Activated CD4-positive, alpha-beta T cell treated with anti-CD3 and anti-CD28 coated beads for 36 hours (primary cell): ENCODE measurements around the gene TNPO2. TPM values are rescaled to one million over a fixed set of nuclear protein-coding genes. Genes with fewer than 3 reads are reported as not detected.

Experiments
- ATAC-seq: fragments of 200-7000 bp; cut with Tn5 transposase; one replicate; pipeline ENCODE4 v1.10.0; 2021; ENCODE audit warnings: mild to moderate bottlenecking, moderate library complexity
- CTCF ChIA-PET: fragments of 350-600 bp; sonication (Branson Sonifier 250); formaldehyde crosslinking; loops from one replicate; lab custom pipeline; 2021; ENCODE audit warnings: antibody characterized with exemption; lab: Charles Lee
- POLR2A ChIA-PET: fragments of 350-600 bp; sonication (Branson Sonifier 250); formaldehyde crosslinking; loops from one replicate; lab custom pipeline; 2021; ENCODE audit warnings: antibody characterized with exemption, inconsistent platforms; lab: Charles Lee
- DNase-seq: peaks from one replicate; pipeline ENCODE4 v3.0.0-alpha.2; 2020
- H3K27ac Mint-ChIP-seq: one replicate; pipeline ENCODE4 v1.8.0; 2021; ENCODE audit warnings: mixed read lengths
- H3K27me3 Mint-ChIP-seq: one replicate; pipeline ENCODE4 v1.8.0; 2021; ENCODE audit warnings: mixed read lengths
- H3K36me3 Mint-ChIP-seq: one replicate; pipeline ENCODE4 v1.8.0; 2021; ENCODE audit warnings: low read depth, mixed read lengths
- H3K4me1 Mint-ChIP-seq: one replicate; pipeline ENCODE4 v1.8.0; 2021; ENCODE audit warnings: mixed read lengths
- H3K4me3 Mint-ChIP-seq: one replicate; pipeline ENCODE4 v1.8.0; 2021; ENCODE audit warnings: mild to moderate bottlenecking, moderate library complexity, mixed read lengths
- H3K9me3 Mint-ChIP-seq: one replicate; pipeline ENCODE4 v1.8.0; 2021; ENCODE audit warnings: low read depth, mixed read lengths
- intact Hi-C, 2 experiments: fragments of 100-400 bp; cut with DNase I in 1 of 2; cut with micrococcal nuclease in 1 of 2; formaldehyde crosslinking; loops; one replicate each; pipeline versions ENCODE4 v1.14.2 to v1.15.1; 2022 to 2024; cut with DNase I, micrococcal nuclease
- total RNA-seq, 2 experiments: library from RNA; stranded (reverse); gene quantifications; one replicate each; pipeline ENCODE4 v1.2.3, GENCODE V29; 2021

The TNPO2 gene
- total RNA-seq = 100 to 1,000 TPM in 1 of 2 experiments, 10 to 100 TPM in 1; 84.8 to 101 TPM

DNA sequence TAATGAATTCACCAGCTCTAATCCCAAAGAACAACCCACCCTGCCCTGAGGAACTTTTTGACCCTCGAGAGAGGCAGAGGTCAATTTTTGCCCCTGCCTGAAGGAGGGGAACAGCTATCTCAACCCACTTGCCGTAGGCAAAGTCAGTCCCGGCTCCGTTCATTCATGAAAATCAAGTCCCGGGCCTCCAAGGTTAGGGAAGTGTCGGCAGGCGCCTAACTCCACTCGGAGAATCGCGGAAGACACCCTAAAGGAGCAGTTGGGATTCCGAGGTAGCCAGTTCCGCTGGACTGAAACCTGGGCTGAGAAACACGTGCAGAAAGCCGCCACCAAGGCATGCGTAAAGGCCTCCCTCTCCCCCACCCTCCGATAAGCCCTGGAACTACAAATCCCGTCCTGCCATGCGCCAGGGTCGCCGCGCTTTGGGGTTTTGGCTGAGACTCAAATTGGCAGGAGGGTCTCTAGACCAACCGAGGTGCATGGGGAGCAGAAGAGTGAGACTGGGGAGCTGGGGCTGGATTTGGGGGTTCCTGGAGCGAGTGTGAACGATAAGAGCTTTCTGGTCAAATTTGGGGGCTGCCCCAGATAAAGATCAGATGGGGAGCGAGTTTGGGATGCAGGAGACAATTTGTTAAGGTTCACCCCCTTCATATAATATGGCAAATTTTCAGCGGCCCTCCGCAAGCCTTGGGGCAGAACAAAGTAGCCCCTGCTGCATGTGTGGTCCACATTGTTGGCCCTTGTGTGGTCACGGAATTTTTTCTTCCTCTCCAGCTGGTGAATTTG lies at the start of gene TNPO2:
Gene TNPO2, minus strand, starts transcription at position 292 of the 786 bp plus-strand sequence. CDS start 2,955 bp downstream, outside the sequence.
- peak within 1 kb of the TSS; percentile 90 for H3K27ac Mint-ChIP-seq
- H3K4me1 Mint-ChIP-seq = peaks cover 29% of the 10 kb centered on the region
- H3K27me3 Mint-ChIP-seq = no peaks in the 10 kb centered on the region
- ChIA-PET CTCF (interaction anchor here (0.6 to 4.5 kb wide), 16 partner anchors 8 to 178 kb away, joined by 3 to 36 read pairs (median 5); partner anchors contain the start of gene TRIR), POLR2A (interaction anchor here (0.5 to 3.5 kb wide), 7 partner anchors 9 to 1224 kb away, joined by 3 to 48 read pairs (median 4); partner anchors contain the start of genes FBXW9, JUNB and TRIR)
- DNase-seq (peak; percentile 85), ATAC-seq (peak; percentile 63)
- peak within 1 kb of the TSS; percentile 99 for H3K4me3 Mint-ChIP-seq
- H3K36me3 Mint-ChIP-seq = peaks cover 51% of the 10 kb centered on the region
- H3K9me3 Mint-ChIP-seq = no peaks in the 10 kb centered on the region
- intact Hi-C loops = loop anchor here (1.0 to 5.0 kb wide), 4 partner anchors 9 to 223 kb away; partner anchors contain the start of genes CALR (in 1 of the 2), RAD23A (in 1 of the 2) and TRIR (in 1 of the 2)

DNA sequence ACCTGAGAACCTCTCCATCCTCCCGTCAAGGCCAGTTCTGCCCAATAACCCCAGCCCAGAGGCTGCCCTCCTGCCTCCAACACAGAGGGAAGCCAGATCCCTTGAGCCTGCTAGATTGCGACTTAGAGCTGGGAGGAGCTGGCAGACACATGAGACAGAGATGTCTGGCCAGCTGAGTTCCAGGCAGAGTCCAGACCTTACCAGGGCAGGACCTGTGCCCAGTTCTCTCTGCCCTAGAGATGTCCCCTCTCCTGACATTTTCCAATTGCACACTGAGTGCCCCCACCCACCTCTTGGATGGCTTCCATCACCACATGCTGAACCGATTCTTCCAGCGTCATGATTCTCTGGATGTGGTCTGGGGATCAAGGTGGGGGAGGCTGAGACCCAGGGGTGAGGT lies 48.6 kb upstream of the TNPO2 start:
- ChIA-PET CTCF (interaction anchor here (1.0 to 12.0 kb wide), 5 partner anchors 9 to 40 kb away, joined by 3 to 285 read pairs (median 4); partner anchors contain the start of gene JUNB), POLR2A (no interaction called here)
- DNase-seq = no peak
- no peak for ATAC-seq
- H3K27ac Mint-ChIP-seq = no peak overlapping the region
- H3K9me3 Mint-ChIP-seq = no peaks in the 10 kb centered on the region
- H3K27me3 Mint-ChIP-seq = no peaks in the 10 kb centered on the region
- no peak overlapping the region for H3K4me3 Mint-ChIP-seq
- peaks cover 19% of the 10 kb centered on the region for H3K4me1 Mint-ChIP-seq
- intact Hi-C loops = no loop called here
- H3K36me3 Mint-ChIP-seq = no peaks in the 10 kb centered on the region

DNA sequence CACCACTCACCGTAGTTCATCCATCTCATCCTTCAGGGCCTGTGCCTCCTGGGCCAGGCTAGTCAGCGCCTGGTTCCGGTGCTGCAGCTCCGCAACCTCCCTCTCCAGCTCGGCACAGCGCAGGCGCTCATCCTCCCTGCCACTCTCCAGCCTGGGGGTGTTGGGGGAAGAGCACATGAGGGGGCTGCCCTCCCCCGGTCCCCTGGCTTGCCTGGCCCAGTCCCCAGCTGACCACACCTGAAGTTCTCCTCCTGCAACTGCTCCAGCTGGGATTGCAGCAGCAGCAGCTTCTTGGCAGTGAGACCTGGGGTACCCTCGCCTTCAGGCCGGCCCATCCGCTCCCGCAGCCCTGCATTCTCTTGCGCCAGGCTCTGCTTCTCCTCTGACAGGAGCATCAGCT lies 47.2 kb upstream of the TNPO2 start:
- Mint-ChIP-seq H3K36me3 (no peaks in the 10 kb centered on the region), H3K4me1 (peaks cover 20% of the 10 kb centered on the region), H3K4me3 (no peak overlapping the region), H3K27ac (no peak overlapping the region), H3K9me3 (no peaks in the 10 kb centered on the region), H3K27me3 (no peaks in the 10 kb centered on the region)
- ATAC-seq (no peak), DNase-seq (no peak)
- ChIA-PET POLR2A (interaction anchor here (0.7 to 1.8 kb wide), 2 partner anchors 21 to 27 kb away, joined by 7 to 10 read pairs; partner anchors contain the start of gene JUNB), CTCF (interaction anchor here (1.1 to 14.7 kb wide), 2 partner anchors 10 to 27 kb away, joined by 3 to 451 read pairs; partner anchors contain the start of genes JUNB, PRDX2 and THSD8)
- intact Hi-C loops = no loop called here

DNA sequence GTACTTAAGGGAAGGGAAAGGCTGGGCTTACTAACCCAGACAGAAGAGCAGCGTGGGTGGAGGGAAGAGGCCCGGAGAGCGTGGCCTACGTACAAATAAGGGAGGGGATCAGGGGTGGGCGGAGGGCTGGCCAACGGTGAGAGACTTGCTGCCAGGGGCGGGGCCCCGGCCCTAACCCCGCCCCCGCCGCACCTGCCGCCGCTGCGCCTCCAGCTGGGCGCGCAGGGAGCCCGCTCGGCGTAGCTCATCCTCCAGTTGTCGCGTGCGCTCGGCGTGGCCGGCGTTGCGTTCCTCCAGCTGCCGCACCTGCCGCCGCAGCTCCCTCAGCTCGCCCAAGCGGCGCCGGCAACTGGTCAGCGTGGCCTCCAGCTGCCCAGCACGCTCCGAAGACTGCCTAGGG lies 46.0 kb upstream of the TNPO2 start:
- Mint-ChIP-seq H3K4me1 (peaks cover 20% of the 10 kb centered on the region), H3K27ac (no peak overlapping the region), H3K9me3 (no peaks in the 10 kb centered on the region), H3K4me3 (peak overlapping the region; percentile 32), H3K27me3 (no peaks in the 10 kb centered on the region), H3K36me3 (no peaks in the 10 kb centered on the region)
- peak; percentile 81 for ATAC-seq
- intact Hi-C loops = no loop called here
- POLR2A ChIA-PET = interaction anchor here (1.8 kb wide), 1 partner anchor 22 kb away, joined by 10 read pairs; the partner anchor contains the start of gene JUNB
- peak; percentile 88 for DNase-seq
- CTCF ChIA-PET = interaction anchor here (0.6 to 14.7 kb wide), 7 partner anchors 8 to 139 kb away, joined by 3 to 451 read pairs (median 4); partner anchors contain the start of genes JUNB, PRDX2 and THSD8

DNA sequence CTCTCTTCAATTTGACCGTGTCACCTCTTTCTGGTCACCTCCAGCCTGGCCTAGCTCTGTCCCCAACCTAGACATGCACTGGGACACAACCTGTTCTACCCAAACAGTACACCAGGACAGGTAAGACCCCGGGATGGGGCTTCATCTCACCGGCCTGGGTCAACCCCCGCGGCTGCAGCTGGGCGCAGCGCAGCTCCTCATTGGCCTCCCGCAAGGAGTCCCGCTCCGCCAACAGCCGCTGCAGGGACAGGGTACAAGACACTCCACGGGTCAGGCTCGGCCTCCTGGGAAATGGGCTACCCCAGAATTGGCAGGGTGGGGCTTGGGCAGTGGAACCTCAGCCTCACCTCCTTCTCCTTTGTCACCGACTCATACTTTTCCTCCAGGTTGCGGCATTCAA lies 43.9 kb upstream of the TNPO2 start:
- no peak for ATAC-seq
- POLR2A ChIA-PET = interaction anchor here (0.6 kb wide), 1 partner anchor 41 kb away, joined by 6 read pairs; no protein-coding TSS in a partner anchor
- H3K27ac Mint-ChIP-seq = no peak overlapping the region
- H3K27me3 Mint-ChIP-seq = no peaks in the 10 kb centered on the region
- intact Hi-C loops = no loop called here
- no peaks in the 10 kb centered on the region for H3K36me3 Mint-ChIP-seq
- H3K9me3 Mint-ChIP-seq = no peaks in the 10 kb centered on the region
- peaks cover 10% of the 10 kb centered on the region for H3K4me1 Mint-ChIP-seq
- H3K4me3 Mint-ChIP-seq = no peak overlapping the region
- DNase-seq = no peak
- CTCF ChIA-PET = interaction anchor here (1.2 to 14.7 kb wide), 4 partner anchors 10 to 80 kb away, joined by 3 to 451 read pairs (median 80); partner anchors contain the start of genes JUNB, PRDX2 and THSD8

DNA sequence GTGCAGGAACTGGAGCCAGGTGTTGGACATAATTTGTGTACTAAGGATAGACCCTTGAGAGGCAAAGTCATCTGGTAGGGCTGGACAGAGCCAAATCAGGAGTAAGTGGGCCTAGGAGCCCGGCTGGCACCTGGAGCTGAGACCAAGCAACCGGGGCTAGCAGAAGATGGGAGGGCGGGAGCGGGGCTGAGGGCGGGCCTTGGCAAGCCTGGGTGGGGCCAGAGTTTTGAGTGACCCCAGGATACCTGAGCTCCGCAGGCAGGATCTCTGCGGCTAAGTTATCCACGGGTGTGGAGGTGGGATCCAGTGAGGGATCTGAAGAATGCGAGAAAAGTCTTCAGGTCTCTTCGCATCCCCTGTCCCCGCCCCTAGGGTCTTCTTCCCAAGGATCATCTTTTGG lies 43.4 kb upstream of the TNPO2 start:
- no peak overlapping the region for H3K27ac Mint-ChIP-seq
- POLR2A ChIA-PET = interaction anchor here (0.6 to 1.3 kb wide), 2 partner anchors 22 to 41 kb away, joined by 6 to 7 read pairs; no protein-coding TSS in a partner anchor
- no peak for DNase-seq
- no peaks in the 10 kb centered on the region for H3K36me3 Mint-ChIP-seq
- H3K4me3 Mint-ChIP-seq = no peak overlapping the region
- ATAC-seq = no peak
- H3K9me3 Mint-ChIP-seq = no peaks in the 10 kb centered on the region
- no peaks in the 10 kb centered on the region for H3K27me3 Mint-ChIP-seq
- CTCF ChIA-PET = interaction anchor here (1.2 to 14.7 kb wide), 9 partner anchors 10 to 127 kb away, joined by 3 to 451 read pairs (median 7); partner anchors contain the start of genes JUNB, PRDX2, RNASEH2A and THSD8
- H3K4me1 Mint-ChIP-seq = peaks cover 10% of the 10 kb centered on the region
- intact Hi-C loops = no loop called here

DNA sequence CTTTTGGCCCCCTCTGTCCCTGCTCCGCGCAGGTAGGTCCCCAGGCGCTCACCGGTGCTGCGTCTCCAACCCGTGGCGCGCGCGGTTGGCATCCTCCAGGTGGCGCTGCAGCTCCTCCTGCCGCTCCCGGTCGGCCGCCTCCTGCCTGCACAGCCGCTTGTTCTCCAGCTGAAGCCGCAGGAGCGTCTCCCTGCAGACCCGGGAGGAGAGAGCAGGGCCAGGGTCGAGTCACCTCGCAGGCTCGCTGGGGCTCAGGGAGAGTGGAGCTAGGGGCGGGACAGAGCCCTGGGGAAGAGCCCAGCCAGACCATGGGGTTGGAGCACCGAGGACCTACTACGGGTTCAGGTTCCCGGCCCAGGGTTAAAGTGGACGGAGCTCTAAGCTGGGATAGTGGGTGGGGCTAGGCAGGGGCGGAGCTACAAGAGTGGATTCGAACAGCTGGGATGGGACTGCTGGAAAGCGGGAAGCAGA lies 42.4 kb upstream of the TNPO2 start:
- peak; percentile 94 for DNase-seq
- no peaks in the 10 kb centered on the region for H3K9me3 Mint-ChIP-seq
- ChIA-PET POLR2A (interaction anchor here (0.6 to 1.3 kb wide), 5 partner anchors 23 to 101 kb away, joined by 3 to 12 read pairs (median 7); partner anchors contain the start of gene JUNB), CTCF (interaction anchor here (0.6 to 14.7 kb wide), 33 partner anchors 8 to 1400 kb away, joined by 3 to 451 read pairs (median 4); partner anchors contain the start of genes JUNB, PRDX2, RNASEH2A and RTBDN)
- no peaks in the 10 kb centered on the region for H3K27me3 Mint-ChIP-seq
- H3K4me1 Mint-ChIP-seq = peaks cover 10% of the 10 kb centered on the region
- intact Hi-C loops = loop anchor here (1.0 kb wide), 2 partner anchors 30 to 81 kb away; no protein-coding TSS in a partner anchor
- H3K27ac Mint-ChIP-seq = no peak overlapping the region
- H3K36me3 Mint-ChIP-seq = no peaks in the 10 kb centered on the region
- peak; percentile 83 for ATAC-seq
- peak overlapping the region; percentile 17 for H3K4me3 Mint-ChIP-seq

DNA sequence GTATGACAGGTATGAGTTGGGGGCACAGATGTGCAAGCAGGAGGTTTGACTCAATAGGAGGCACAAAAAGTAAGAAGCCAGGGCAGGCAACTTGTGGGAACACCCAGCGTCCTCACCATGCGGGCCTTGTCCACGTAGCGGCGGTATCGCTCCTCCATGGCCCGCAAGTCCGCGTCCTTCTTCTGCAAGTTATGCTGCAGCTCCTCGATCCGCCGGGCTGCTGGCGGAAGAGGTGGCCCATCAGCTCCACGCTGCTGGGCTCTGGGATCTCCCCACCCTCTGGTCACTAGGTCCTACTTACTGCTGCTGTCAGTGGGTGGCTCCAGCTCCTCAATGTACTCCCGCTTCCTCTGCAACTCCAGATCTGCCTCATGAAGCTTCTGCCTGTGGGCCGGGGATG lies 41.0 kb upstream of the TNPO2 start:
- POLR2A ChIA-PET = interaction anchor here (1.0 kb wide), 1 partner anchor 31 kb away, joined by 4 read pairs; no protein-coding TSS in a partner anchor
- no peaks in the 10 kb centered on the region for H3K27me3 Mint-ChIP-seq
- H3K36me3 Mint-ChIP-seq = no peaks in the 10 kb centered on the region
- no peak overlapping the region for H3K4me3 Mint-ChIP-seq
- H3K4me1 Mint-ChIP-seq = peaks cover 12% of the 10 kb centered on the region
- H3K27ac Mint-ChIP-seq = no peak overlapping the region
- CTCF ChIA-PET = interaction anchor here (0.6 to 14.7 kb wide), 10 partner anchors 12 to 173 kb away, joined by 3 to 451 read pairs (median 9); partner anchors contain the start of genes CALR, JUNB, PRDX2 and RNASEH2A
- no peaks in the 10 kb centered on the region for H3K9me3 Mint-ChIP-seq
- intact Hi-C loops = no loop called here
- DNase-seq (no peak), ATAC-seq (no peak)

DNA sequence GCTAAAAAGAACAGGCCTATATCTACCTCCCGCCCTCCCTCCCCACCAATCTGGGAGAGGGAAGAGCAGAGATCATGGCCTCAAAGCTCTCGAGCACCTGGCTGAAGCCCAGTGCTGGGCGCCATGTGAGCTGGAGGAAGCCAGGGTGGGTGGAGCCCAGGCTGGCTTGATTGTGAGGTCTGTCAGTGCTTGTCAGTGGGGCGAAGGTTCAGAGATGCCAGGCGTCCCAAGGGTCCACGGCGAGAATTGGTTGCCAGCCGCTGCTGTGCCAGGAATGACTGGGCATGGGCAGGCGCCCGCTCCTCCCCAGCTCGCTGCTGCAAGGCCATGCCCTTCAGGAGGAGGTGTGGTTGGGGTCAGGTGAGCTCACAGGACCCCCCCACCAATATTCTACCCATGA lies 39.4 kb upstream of the TNPO2 start:
- intact Hi-C loops = no loop called here
- Mint-ChIP-seq H3K4me3 (no peak overlapping the region), H3K9me3 (no peaks in the 10 kb centered on the region), H3K27me3 (peaks cover 1% of the 10 kb centered on the region), H3K4me1 (peaks cover 8% of the 10 kb centered on the region), H3K36me3 (no peaks in the 10 kb centered on the region), H3K27ac (no peak overlapping the region)
- no peak for ATAC-seq
- no peak for DNase-seq
- ChIA-PET CTCF (interaction anchor here (0.7 to 14.7 kb wide), 7 partner anchors 9 to 238 kb away, joined by 3 to 451 read pairs (median 4); partner anchors contain the start of genes JUNB, PRDX2 and THSD8), POLR2A (no interaction called here)

DNA sequence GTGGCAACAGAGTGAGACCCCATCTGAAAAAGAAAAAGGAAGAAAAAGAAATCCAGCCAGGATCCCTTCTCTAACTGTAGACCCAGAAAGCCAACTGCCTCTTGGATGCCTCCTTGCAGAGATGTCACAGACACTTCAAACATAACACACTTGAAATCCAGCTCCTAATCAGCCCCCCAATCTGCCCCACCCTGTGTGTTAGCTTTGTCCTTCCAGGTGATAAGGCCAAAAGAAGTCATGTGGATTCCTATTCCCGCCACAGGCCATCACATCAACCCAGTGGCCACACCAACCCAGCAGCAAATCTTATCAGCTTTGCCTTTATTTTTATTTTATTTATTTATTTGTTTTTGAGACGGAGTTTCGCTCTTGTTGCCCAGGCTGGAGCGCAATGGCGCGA lies 36.0 kb upstream of the TNPO2 start:
- Mint-ChIP-seq H3K27ac (no peak overlapping the region), H3K36me3 (no peaks in the 10 kb centered on the region), H3K4me1 (peaks cover 6% of the 10 kb centered on the region), H3K4me3 (no peak overlapping the region), H3K27me3 (peaks cover 15% of the 10 kb centered on the region), H3K9me3 (no peaks in the 10 kb centered on the region)
- ATAC-seq = no peak
- ChIA-PET POLR2A (interaction anchor here (0.6 kb wide), 1 partner anchor 65 kb away, joined by 4 read pairs; no protein-coding TSS in a partner anchor), CTCF (interaction anchor here (0.6 to 14.7 kb wide), 22 partner anchors 10 to 489 kb away, joined by 3 to 451 read pairs (median 4); partner anchors contain the start of genes GET3, JUNB, PRDX2 and RNASEH2A)
- intact Hi-C loops = loop anchor here (1.0 to 5.0 kb wide), 3 partner anchors 37 to 88 kb away; no protein-coding TSS in a partner anchor
- no peak for DNase-seq
